GM21576 (cell line): Measurements from ENCODE around the gene TLE4.

Experiments used
- ATAC-seq: cut with Tn5 transposase; IDR thresholded peaks from one replicate; pipeline ENCODE4 v1.9.1; 2021; ENCODE audit warnings: mild to moderate bottlenecking, moderate library complexity; ENCODE audit not compliant: unreplicated experiment

The TLE4 gene

DNA sequence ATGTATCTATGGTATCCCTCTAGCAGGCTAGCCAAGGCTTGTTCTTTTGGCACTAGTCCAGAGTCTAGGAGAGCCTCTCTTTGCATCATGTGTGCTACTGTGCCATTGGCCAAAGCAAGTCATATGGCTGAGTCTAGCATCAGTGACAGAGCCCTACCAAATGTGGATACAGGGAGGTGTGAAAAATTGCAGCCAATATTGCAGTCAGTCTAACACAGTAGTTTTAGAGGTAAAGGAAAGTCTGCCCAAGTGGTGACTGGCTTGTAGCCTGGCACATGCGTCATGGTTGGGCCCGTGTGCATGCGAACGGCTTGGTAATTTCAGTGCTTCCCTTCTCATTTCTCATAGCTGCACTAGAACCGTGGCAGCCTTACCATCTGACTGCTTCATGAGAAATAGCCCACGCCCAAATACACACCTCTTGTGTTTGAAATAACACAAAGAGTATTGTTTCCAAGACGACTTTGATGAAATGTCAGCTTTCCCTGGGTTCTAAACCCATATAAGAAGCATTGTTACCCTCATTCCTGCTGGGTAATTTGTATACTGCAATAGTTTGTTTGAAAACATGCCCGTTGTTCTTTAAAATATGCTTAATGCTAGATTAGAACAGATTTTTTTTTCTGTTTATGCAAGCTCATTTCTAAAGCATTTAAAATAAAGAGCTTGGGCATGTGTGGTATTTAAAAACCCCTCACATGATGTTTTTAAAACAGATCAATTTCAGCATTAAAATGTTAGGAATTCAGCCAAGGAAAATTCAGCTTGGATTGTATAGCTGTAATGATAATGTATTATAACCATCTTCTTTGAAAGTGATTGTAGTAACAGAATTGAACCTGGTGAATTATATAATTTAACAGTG is 113.2 kb downstream of the TLE4 start:
- no peak for ATAC-seq

DNA sequence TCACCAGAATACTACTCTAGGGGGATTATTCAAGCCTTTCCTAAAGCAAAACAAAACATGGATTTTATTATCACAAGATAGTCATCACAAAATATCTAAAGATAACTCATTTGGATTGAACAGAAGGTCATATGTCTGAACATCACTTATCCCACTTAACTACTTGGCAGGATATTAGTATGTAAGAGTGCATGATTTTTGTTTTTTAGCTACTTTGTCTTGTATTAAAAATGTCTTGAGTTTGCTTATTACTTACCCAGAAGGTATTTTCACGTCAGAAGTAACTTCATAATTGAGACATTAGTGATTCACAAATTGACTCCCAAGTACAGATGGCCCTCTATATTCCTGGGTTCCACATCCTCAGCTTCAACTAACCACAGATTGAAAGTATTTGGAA is 113.8 kb downstream of the TLE4 start:
- ATAC-seq, result no peak

DNA sequence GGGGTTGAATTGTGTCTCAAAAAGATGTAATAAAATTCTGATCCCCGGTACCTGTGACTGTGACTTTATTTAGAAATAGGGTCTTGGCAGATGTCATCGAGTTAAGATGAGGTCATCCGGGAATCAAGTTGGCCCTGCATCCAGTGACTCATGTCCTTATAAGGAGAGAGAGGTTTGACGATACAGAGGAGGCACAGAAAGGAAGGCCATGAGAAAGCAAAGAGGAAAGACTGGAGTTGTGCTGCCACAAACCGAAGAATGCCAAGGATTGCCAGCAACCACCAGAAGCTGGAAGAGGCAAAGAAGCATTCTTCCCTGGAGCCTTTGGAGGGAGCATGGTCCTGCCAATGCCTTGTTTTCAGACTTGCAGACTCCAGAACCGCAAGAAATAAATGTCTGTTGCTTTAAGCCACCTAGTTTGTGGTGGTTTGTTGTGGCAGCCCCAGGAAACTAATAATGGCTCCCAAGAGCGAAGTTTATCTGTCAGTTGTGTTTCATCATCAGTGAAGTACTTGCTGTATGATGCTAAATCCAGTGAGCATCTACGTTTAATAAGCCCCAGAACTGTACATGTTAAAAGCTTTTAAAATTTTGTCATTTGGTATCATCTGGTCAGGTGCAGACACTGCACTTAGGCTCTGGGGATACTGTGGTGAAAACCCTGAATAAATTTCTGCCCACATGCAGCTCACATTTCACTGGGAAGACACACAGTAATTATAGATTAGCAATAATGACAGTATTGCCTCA is 114.8 kb downstream of the TLE4 start:
- ATAC-seq, result no peak

DNA sequence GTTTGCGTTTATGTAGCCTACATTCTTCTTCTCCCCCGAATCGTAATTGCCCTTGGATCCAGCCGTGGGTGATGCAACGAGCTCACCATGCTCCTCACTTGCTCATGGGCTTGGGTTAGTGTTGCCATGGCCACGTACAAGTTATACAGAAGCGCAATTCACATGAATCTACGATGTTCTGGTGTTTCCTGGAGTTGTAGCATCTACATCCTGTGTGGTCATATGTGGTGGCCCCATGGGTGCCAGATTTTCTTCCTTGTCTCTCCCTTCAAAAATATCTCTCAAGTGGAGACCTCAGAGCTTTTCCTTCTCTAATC is 115.3 kb downstream of the TLE4 start:
- ATAC-seq, result no peak

DNA sequence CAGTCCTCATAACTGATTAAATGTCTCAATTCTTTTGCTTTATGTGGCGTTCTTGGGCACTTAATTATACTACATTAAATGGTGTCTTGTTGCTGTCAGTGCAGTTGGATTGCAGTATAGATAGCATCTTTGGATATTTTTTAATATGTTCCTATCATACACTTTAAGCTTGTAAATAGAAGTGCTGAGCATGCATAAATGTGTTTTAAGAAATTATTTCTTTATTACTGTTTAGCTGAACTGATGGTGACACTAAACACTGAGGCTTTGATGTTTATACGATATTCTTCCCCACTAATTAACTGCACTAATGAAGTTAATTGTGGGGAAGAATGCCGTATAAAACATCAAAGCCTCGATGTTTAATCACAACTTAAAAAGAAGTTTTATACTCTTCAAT is 116.6 kb downstream of the TLE4 start:
- ATAC-seq, result no peak

DNA sequence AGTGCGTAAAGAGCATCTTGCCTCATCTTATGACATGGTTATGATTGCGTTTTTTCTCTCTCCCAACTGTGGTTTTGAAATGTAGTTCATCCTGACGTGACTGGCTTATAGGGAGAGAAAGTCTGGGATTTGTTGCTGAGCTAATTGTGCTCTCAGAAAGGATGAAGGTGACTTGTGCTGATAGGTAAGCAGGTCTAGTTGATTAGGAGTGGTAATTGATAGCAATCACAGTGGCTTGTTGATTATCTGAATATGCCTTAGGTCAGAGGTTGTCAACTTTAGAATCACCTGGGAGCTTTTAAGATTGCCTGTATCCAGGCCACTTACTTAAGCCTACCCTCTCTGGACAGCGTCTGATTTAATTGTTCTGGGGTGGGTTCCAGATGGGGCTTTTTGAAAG is 117.8 kb downstream of the TLE4 start:
- ATAC-seq, result no peak

DNA sequence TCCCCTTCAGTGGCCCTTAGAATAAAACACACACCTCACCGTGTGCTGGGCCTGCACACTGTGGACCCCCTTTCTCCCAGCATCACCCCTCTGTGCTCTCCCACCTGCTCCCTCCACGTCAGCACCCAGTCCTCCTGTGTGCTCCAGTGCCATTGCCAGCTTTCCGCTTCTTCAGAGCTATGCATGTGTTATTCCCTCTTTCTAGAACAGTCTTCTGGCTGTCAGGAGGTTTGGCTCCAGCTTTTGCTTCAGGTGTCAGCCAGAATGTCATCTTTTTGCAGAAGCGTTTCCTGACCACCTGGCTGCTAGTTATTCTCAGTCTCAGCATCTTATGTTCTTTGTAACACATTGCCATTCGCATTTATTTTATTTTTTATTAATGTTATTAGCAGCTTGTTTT is 119.7 kb downstream of the TLE4 start:
- ATAC-seq, result no peak

DNA sequence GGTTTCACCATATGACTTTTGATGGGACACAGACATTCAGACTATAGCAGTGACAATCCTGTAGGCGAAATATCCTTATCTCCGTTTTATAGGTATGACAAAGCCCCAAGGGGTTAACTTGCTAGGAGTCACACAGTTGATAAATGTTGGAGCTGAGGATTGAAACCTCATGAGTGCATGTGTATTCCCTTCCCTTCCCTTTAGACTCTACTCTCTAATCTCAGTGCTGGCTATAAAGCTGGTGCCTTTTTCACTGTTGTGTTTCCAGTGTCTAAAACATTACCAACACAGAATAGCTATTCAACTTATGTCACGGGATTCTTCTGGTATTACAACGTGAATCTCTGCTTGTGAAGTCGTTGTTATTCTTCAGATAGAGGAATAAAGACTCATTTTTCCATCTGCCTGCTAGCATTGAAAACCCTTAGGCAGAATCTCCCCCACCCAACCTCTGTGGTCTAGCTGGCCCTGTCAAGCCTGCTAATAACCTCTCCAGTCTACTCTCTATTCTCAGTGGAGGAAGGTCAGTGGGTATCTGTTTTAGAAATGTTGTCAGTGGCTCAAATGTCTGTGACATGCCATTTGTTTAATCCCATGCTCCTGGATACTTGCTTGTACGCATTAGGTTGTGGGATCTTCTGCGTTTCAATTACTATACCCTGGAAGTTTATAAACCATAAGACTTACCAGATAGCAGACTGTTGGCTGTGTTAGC is 121.2 kb downstream of the TLE4 start:
- ATAC-seq, result no peak

DNA sequence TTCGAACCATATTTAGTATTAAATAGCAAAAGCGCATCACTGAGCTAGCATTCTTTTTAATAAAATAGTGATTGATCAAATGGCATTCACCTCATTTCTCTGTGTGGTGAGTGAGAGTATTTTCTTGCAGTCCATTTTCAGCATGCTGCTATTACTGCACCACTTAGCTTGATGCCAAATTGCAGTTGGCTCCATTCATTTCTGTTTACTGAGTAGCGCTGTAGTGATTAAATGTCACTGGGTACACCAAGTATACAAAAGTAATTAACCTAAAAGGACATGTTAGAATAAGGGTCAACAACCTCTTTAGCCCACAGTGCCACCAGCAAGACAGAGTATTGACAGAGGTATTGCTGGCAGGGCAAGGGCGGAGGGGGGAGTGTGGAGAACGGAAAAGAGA is 122.0 kb downstream of the TLE4 start:
- ATAC-seq, result no peak

DNA sequence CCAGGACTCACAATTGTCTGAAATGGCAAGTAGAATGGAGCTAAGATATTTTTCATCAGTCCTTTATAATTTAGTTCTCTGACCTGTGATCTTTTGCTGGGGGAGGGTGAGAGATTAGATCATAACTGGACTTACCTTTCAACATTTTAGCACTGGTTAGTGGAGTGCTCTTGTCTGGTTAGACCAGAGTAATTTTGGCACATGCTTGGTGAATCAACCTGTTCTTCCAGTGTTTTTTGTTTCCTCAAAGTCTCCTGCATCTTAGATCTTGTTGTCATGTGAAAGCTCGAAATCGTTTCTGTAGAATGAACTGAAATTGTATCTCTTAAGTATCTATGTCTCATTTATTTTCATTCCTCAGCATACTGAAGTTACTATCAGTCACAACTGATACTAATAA is 122.4 kb downstream of the TLE4 start:
- no peak for ATAC-seq

DNA sequence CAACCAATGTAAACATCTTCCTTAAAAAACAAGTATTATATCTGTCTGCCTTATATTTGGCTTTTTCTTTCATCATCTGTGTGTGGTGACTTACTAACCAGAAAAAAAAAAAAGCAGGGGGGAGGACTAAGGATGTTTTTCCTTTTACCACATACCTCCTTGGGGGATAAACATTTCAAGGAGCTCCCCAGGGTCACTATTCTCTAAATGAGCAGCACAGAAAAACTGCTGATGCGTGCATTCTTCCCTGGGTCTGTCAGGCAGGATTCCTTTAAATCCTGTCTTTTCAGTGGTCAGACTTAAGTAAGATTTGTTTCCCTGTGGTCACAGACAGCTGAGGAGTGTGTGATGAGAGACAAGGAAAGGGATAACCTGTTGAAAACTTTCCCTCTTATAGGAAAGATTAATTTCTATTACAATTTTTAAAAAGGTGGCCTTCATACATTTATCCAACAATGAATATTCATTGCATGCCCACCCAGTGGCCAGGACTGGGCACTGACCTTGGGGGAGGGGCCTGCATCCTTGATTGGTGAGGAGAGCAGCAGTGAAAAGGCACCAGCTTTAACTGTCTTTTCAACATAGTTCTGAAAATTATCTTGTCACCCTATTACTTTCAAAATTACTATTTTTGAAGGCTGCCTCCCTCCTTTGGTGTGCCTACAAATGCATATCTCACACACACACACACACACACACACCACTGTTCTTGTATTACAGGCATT is 123.1 kb downstream of the TLE4 start:
- ATAC-seq, result no peak

DNA sequence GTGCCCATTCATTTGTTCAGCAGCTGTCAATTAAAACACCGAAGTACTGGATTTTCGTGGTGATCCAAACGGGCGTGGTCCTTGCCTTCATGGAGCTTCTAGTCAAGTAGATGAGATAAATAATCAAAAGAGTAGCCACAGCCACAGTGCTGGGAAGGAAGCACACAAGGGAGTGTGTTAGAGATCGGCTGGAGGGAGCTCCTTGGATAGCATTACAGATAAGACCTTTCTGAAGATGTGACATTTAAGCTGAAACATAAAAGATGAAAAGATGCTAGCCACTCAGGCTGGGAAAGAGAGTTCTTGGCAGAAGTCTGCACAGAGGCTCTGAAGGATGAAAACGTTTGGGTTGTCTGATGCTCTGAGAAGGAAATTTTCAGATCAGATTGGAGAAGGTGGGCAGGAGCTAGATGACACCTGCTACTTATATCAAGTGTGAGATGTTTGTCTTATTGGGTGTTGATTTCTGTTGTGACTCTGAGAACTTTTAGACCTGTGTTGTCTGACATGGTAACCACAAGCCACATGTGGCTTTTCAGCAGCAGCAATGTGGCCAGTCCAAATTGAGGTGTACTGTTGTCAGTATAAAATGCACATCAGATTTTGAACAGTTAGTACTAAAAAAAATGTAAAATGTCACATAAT is 123.9 kb downstream of the TLE4 start:
- ATAC-seq, result no peak

DNA sequence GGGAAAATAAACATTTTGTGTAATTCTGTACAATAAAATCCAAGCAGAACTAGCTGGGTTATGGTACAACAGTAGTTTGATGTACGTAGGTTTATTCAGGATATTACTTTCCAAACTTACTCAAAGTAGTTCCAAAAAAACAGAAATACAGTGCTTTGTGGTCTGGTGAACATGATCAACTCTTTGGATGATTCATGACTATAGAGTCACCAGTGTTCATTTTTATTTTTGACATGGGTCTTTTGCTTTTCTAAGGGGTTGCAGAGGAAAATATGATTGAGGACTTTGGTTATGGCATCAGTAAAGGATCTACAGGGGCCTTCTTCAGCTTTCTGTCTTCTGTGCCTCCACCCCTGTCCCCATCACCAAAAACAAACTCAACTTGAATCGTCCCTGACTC is 127.2 kb downstream of the TLE4 start:
- no peak for ATAC-seq

DNA sequence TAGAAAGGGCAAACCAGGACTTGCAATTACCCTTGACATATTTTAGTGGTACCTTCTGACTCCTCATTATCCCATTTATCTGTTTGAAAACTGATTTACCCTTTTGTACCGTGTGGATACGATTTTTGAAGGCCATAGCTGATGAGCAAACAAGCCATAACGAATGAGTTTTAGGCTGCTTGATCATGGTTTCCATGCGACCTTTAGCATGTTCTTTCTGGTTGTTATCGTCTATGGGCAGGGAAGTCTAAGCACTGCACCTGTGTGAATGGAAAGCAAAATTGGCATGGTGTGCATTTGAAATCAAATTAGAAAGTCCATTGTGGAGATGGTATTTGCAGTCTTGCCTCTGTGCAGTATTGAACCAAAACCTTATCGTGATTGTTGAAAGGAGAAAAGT is 127.7 kb downstream of the TLE4 start:
- no peak for ATAC-seq

DNA sequence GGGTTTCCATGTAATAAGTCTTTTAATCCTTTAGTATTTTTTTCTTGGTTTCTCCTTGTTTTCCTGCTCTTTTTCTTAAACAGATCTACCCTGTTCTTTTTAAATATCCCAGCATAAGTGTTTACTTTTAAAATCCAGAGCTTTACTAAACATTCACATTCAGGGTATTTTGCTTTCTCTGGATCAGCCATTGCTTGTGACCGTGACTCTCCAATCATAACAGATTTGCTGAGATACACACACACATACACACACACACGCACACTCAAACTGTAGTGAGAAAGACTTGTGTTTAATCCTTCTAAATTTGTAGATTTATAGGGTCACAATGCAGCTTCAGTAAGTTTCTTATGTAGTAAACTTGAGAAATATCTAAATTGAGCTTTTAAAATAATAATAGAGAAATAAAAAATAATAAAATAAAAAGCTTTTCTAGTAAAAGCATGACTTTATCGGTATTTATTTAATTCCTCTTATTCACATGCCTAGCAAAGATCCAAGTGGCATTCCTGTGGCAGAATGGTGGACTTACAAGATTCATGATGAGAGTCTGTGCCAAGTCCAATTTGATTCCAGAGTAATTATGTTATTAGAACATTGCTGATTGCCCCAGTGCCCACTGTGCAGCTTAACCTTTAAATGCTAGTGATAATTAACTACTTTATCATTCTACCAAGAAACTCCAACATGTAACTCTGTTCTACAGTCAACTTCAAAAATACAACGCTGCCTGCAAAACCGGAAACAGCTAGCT is 129.0 kb downstream of the TLE4 start:
- ATAC-seq, result no peak

DNA sequence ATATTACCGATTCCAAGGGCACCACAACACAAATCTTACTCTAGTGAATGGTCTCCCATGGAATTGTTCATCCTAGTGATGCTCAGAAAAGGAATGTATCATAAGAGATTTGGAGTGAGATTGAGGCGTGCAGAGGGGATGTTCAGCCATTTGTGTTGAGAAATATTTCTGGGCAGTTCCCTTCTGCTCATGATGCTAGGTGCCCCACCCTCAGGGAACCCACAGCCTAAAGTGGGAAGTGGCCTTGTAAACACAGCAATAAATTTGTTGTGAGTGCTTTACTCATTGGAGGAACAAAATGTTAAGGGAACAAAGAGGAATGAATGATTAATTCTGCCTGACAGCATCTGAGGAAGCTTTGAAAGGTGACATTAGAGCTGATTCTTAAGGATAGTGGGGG is 129.9 kb downstream of the TLE4 start:
- no peak for ATAC-seq

DNA sequence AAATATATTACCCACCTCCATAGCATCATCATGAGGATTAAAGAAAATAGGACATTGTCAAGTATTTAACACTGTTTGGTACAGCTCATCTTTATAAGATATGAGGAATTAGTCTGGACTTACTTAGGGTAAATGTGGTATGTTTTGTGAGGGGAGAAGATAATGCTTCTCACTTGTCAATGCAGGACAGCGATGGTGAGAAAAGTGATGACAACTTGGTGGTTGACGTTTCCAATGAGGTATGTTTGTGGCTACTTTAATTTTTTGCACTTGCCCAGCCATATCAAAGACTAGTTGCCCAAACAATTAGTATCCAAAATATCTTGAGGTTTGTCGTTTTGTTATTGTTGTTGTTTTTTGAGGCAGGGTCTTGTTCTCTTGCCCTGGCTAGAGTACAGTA is 133.9 kb downstream of the TLE4 start:
- no peak for ATAC-seq

DNA sequence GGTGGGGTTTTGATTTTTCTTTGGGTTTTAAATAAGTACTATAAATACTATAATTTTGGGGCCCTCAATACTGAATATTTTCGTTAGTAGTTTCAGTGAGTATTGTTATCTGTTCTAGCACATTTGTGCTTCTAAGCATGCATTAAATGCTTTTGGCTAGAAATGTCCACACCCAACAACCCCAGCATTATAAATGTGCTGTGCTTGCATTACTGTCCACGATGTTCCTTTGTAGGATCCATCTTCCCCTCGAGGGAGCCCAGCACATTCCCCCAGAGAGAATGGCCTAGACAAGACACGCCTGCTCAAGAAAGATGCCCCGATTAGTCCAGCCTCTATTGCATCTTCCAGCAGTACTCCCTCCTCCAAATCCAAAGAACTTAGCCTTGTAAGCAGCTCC is 134.7 kb downstream of the TLE4 start:
- no peak for ATAC-seq

DNA sequence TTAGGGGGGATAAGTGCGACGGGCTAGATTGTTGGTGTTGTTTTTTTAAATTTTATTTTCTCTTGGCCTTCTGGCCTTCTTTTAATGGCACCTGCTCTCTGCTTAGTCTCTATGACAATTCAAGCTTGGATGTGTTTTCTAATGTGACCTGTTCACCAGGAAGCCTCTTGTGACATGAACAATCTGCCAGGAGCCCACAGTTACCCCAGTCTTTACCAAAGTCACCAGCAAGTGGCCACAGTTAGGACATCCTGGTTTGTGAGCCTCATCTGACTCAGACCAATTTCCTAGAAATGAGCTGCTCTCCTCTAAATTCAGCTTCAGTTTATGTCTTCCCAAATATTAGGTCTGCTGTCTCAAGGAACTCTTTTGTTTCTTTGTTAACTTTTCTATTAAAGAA is 135.8 kb downstream of the TLE4 start:
- no peak for ATAC-seq

DNA sequence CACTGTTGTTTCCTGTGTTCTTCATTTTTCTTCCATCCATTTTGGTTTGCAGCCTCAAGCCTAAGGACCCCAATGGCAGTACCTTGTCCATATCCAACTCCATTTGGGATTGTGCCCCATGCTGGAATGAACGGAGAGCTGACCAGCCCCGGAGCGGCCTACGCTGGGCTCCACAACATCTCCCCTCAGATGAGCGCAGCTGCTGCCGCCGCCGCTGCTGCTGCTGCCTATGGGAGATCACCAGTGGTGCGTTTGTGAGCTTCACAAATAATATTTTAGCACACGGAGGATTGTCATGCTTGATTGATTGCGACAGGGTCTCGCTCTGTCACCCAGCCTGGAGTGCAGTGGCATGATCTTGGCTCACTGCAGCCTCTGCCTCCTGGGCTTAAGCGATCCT is 136.8 kb downstream of the TLE4 start:
- no peak for ATAC-seq
